Amygdala (tissue), 56 donors: ENCODE results near the gene FBXW10.
"Not testable (repeated sequence)": the region's sequence is repeated elsewhere in the genome, so short reads cannot be mapped to it uniquely, and the experiment has no call there.

Experiments used
- DNase-seq, 56 donors: peaks; one replicate each; lab custom pipeline; 2025; lab: John Stamatoyannopoulos, UW

FBXW10 gene

DNA sequence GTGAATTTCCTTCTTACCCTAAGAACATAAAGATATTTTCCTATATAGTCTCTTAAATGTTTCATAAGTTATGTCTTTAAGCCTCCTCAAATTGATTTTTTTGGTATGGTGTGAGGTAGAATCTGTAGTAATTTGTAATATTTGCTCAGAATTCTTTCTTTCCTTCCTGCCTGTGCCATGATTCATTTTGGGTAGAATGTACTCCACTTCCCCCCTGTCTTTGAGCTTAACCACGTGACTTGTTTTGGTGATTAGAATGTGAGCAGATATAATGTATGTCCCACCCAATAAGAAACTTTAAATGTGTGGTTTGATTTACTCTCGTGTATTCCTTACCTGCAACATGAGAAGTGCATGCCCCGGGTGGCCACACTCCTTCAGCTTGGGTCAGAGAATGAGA, 77.6 kb downstream of the FBXW10 start:
- not testable (repeated sequence) for DNase-seq

DNA sequence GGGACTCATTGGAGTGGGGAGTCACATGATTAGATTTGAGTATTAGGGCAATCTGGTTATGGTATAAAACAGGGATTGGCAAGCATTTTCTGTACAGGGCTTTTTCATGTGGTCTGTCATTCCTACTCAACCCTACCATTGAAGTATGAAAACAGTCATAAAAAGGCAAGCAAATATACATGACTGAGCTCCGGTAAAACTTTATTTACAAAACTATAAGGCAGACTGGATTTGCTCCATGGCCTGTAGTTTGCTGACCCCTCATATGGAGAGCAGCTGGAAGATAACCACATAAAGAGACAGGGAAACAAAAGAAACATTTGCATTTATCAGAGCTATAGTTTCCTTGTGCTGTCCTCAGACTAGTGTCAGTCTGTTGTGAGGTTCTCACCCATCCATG, 83.8 kb downstream of the FBXW10 start:
- not testable (repeated sequence) for DNase-seq
